ENCODE measurements around the gene GEN1.

GEN1 gene

GRCh38 chr2:17788773-17789172, 34.8 kb downstream of the GEN1 start:
- CTCF ChIA-PET = no interaction called here
- DNase-seq (ENCODE audit: low read depth, low spot score) = no peak
- TF ChIP-seq, protein P1, sequence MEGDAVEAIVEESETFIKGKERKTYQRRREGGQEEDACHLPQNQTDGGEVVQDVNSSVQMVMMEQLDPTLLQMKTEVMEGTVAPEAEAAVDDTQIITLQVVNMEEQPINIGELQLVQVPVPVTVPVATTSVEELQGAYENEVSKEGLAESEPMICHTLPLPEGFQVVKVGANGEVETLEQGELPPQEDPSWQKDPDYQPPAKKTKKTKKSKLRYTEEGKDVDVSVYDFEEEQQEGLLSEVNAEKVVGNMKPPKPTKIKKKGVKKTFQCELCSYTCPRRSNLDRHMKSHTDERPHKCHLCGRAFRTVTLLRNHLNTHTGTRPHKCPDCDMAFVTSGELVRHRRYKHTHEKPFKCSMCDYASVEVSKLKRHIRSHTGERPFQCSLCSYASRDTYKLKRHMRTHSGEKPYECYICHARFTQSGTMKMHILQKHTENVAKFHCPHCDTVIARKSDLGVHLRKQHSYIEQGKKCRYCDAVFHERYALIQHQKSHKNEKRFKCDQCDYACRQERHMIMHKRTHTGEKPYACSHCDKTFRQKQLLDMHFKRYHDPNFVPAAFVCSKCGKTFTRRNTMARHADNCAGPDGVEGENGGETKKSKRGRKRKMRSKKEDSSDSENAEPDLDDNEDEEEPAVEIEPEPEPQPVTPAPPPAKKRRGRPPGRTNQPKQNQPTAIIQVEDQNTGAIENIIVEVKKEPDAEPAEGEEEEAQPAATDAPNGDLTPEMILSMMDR (IDR thresholded peaks at IDR 0.05; ENCODE audit: insufficient read depth, low read length, missing control alignments) = no peak
- POLR2A ChIA-PET = no interaction called here
- H3K4me3 ChIP-seq (ENCODE audit: low read depth, low read length) = no peak overlapping the region

- TF ChIP-seq, protein P1 (IDR thresholded peaks at IDR 0.05; ENCODE audit: insufficient read depth, low read length, missing control alignments) = no peak
- POLR2A ChIA-PET = no interaction called here
- DNase-seq (ENCODE audit: low read depth, low spot score) = no peak
- H3K4me3 ChIP-seq (ENCODE audit: low read depth, low read length) = no peak overlapping the region
- CTCF ChIA-PET = no interaction called here
Observed at GRCh38 chr2:17790536-17790935, 36.6 kb downstream of the GEN1 start.

DNA sequence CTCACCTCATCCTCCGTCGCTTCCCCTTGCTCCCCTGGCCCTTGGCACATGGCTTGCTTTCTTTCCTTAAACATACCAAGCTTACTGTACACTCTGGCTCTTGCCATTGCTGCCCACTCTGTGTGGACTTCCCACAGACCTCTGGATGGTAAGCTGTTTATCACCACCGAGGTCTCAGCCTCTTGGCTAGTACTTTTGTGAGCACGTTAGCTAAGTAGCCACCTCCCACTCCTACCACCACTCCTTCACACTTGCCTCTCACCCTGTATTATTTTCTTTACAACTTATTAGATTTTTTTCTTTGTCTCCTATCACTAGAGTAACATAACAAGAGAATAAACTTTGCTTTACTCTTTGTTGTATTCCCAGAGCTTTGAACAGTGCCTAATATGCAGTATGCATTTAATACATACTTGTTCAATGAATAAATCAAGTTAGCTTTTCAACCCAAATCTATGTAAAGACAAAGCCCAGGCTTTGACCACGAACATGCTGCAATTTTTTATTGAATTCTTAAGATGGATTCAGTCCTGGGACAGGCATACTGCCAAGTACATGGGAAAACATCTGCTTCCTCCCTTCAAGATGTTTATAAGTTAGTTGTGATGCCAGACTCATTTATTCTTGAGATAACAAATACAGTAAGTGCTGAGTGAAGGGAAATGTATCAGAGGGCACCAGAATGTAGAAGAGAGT, 37.3 kb downstream of the GEN1 start:
- POLR2A ChIA-PET = no interaction called here
- CTCF ChIA-PET = no interaction called here
- peak; percentile 59 for DNase-seq (ENCODE audit: low read depth, low spot score)
- TF ChIP-seq, protein P1 (IDR thresholded peaks at IDR 0.05; ENCODE audit: insufficient read depth, low read length, missing control alignments) = no peak
- H3K4me3 ChIP-seq (ENCODE audit: low read depth, low read length) = no peak overlapping the region

- ChIA-PET POLR2A (no interaction called here), CTCF (no interaction called here)
- TF ChIP-seq, protein P1 (IDR thresholded peaks at IDR 0.05; ENCODE audit: insufficient read depth, low read length, missing control alignments) = no peak
- no peak for DNase-seq (ENCODE audit: low read depth, low spot score)
- no peak overlapping the region for H3K4me3 ChIP-seq (ENCODE audit: low read depth, low read length)
Observed at GRCh38 chr2:17791817-17792130, 37.8 kb downstream of the GEN1 start.

GRCh38 chr2:17792515-17792914, 38.6 kb downstream of the GEN1 start:
- POLR2A ChIA-PET = no interaction called here
- CTCF ChIA-PET = interaction anchor here (1.2 kb wide), 1 partner anchor 10 kb away, joined by 6 read pairs; no protein-coding TSS in a partner anchor

GRCh38 chr2:17793296-17793695, 39.4 kb downstream of the GEN1 start:
- TF ChIP-seq, protein P1 (IDR thresholded peaks at IDR 0.05; ENCODE audit: insufficient read depth, low read length, missing control alignments) = no peak
- no peak overlapping the region for H3K4me3 ChIP-seq (ENCODE audit: low read depth, low read length)
- no peak for DNase-seq (ENCODE audit: low read depth, low spot score)
- ChIA-PET CTCF (interaction anchor here (1.2 kb wide), 1 partner anchor 9 kb away, joined by 6 read pairs; no protein-coding TSS in a partner anchor), POLR2A (no interaction called here)

More at GRCh38 chr2:17792515-17792914, 38.6 kb downstream of the GEN1 start:
- DNase-seq (ENCODE audit: low read depth, low spot score) = no peak
- H3K4me3 ChIP-seq (ENCODE audit: low read depth, low read length) = no peak overlapping the region
- TF ChIP-seq, protein P1 (IDR thresholded peaks at IDR 0.05; ENCODE audit: insufficient read depth, low read length, missing control alignments) = no peak
